Astrocyte (in vitro differentiated cells and primary cell): ENCODE measurements around the gene FAM174B.

Experiments
- EZH2 ChIP-seq: IDR thresholded peaks from 2 replicates; pipeline ENCODE4 v1.6.1; 2012; ENCODE audit warnings: mild to moderate bottlenecking, low read length, inconsistent platforms; ENCODE audit not compliant: insufficient read depth
- TF ChIP-seq, protein P1 (sequence below): IDR thresholded peaks from 2 replicates; pipeline ENCODE4 v1.5.1; 2011; ENCODE audit warnings: low read depth, mild to moderate bottlenecking, inconsistent platforms, low read length, moderate library complexity; ENCODE audit not compliant: insufficient read depth

- TF ChIP-seq EZH2 = no peak
- TF ChIP-seq, protein P1, sequence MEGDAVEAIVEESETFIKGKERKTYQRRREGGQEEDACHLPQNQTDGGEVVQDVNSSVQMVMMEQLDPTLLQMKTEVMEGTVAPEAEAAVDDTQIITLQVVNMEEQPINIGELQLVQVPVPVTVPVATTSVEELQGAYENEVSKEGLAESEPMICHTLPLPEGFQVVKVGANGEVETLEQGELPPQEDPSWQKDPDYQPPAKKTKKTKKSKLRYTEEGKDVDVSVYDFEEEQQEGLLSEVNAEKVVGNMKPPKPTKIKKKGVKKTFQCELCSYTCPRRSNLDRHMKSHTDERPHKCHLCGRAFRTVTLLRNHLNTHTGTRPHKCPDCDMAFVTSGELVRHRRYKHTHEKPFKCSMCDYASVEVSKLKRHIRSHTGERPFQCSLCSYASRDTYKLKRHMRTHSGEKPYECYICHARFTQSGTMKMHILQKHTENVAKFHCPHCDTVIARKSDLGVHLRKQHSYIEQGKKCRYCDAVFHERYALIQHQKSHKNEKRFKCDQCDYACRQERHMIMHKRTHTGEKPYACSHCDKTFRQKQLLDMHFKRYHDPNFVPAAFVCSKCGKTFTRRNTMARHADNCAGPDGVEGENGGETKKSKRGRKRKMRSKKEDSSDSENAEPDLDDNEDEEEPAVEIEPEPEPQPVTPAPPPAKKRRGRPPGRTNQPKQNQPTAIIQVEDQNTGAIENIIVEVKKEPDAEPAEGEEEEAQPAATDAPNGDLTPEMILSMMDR = no peak
These were observed 13.0 kb upstream of the FAM174B start for GRCh38 chr15:92668620-92669019.
